HepG2 (cell line): ENCODE data around the gene ZG16. TPM values are rescaled to one million over a fixed set of nuclear protein-coding genes. Genes with fewer than 3 reads are reported as not detected.

Source experiments
- BRCA1 ChIP-seq: sonication (generic); formaldehyde crosslinking; IDR thresholded peaks from 2 replicates; pipeline ENCODE4 v1.4.0; 2020; ENCODE audit warnings: missing genetic modification reagents
- CBX5 ChIP-seq: sonication (generic); formaldehyde crosslinking; IDR thresholded peaks from 2 replicates; pipeline ENCODE4 v1.4.0; 2020; ENCODE audit warnings: missing genetic modification reagents, borderline replicate concordance
- JDP2 ChIP-seq: sonication (generic); formaldehyde crosslinking; IDR thresholded peaks from 2 replicates; pipeline ENCODE4 v1.8.1; 2022; ENCODE audit warnings: missing genetic modification reagents, borderline replicate concordance
- KAT7 ChIP-seq: IDR thresholded peaks from 2 replicates; pipeline ENCODE4 v1.6.1; 2018; ENCODE audit warnings: borderline replicate concordance, missing compliant biosample characterization
- SMAD1 ChIP-seq: sonication (generic); formaldehyde crosslinking; IDR thresholded peaks from 2 replicates; pipeline ENCODE4 v1.4.0; 2020; ENCODE audit warnings: missing genetic modification reagents, low read depth, mild to moderate bottlenecking, borderline replicate concordance
- SSRP1 ChIP-seq: IDR thresholded peaks from 2 replicates; pipeline ENCODE4 v1.6.1; 2016; ENCODE audit warnings: control low read depth
- SYNCRIP ChIP-seq: fragments of 200-400 bp; formaldehyde crosslinking; IDR thresholded peaks from 2 replicates; pipeline ENCODE4 v1.6.1; 2018; ENCODE audit warnings: mild to moderate bottlenecking, low read depth, low read length; ENCODE audit not compliant: insufficient read depth
- TCF12 ChIP-seq, 2 experiments: fragments of 450-650 bp in 1 of 2; sonication (generic) in 1 of 2; formaldehyde crosslinking in 1 of 2; IDR thresholded peaks; 2 replicates each; pipeline versions ENCODE4 v1.6.1 to v1.8.0; 2017 to 2022; ENCODE audit warnings: antibody characterized with exemption in 1 of 2, mild to moderate bottlenecking in 1 of 2, missing genetic modification reagents in 1 of 2, moderate library complexity in 1 of 2
- TEF ChIP-seq: sonication (generic); formaldehyde crosslinking; IDR thresholded peaks from 2 replicates; pipeline ENCODE4 v1.5.0; 2020; ENCODE audit warnings: missing genetic modification reagents
- XRCC5 ChIP-seq: fragments of 200-400 bp; formaldehyde crosslinking; optimal IDR thresholded peaks from 2 replicates; pipeline ENCODE3; 2017; ENCODE audit warnings: mild to moderate bottlenecking, low read length
- ZBTB1 ChIP-seq: sonication (generic); formaldehyde crosslinking; IDR thresholded peaks from 2 replicates; pipeline ENCODE4 v1.4.0; 2020; ENCODE audit warnings: missing genetic modification reagents, borderline replicate concordance
- ZFP41 ChIP-seq: sonication (generic); formaldehyde crosslinking; IDR thresholded peaks from 2 replicates; pipeline ENCODE4 v1.4.0; 2020; ENCODE audit warnings: mild to moderate bottlenecking, missing genetic modification reagents, borderline replicate concordance
- ZNF367 ChIP-seq: sonication (generic); formaldehyde crosslinking; IDR thresholded peaks from 2 replicates; pipeline ENCODE4 v1.4.0; 2020; ENCODE audit warnings: missing genetic modification reagents, borderline replicate concordance
- ZNF513 ChIP-seq: sonication (generic); formaldehyde crosslinking; conservative IDR thresholded peaks from 2 replicates; pipeline ENCODE4 v1.5.0; 2020; ENCODE audit warnings: missing genetic modification reagents
- ZNF556 ChIP-seq: sonication (generic); formaldehyde crosslinking; IDR thresholded peaks from 2 replicates; pipeline ENCODE4 v1.4.0; 2020; ENCODE audit warnings: mild to moderate bottlenecking, missing genetic modification reagents, borderline replicate concordance
- ZNF570 ChIP-seq: sonication (generic); formaldehyde crosslinking; IDR thresholded peaks from 2 replicates; pipeline ENCODE4 v1.4.0; 2020; ENCODE audit warnings: mild to moderate bottlenecking, missing genetic modification reagents, borderline replicate concordance
- ZNF598 ChIP-seq: sonication (generic); formaldehyde crosslinking; IDR thresholded peaks from 2 replicates; pipeline ENCODE4 v1.5.1; 2020; ENCODE audit warnings: mild to moderate bottlenecking, missing genetic modification reagents, borderline replicate concordance
- ZNF781 ChIP-seq: sonication (generic); formaldehyde crosslinking; IDR thresholded peaks from 2 replicates; pipeline ENCODE4 v1.5.1; 2020; ENCODE audit warnings: borderline replicate concordance, mild to moderate bottlenecking, missing genetic modification reagents; ENCODE audit errors: not compliant biosample characterization
- polyA plus RNA-seq, 8 experiments: library from polyadenylated mRNA; depleted of rRNA in 3 of 8; stranded (reverse) in 7 of 8; unstranded in 1 of 8; fragments of >200 nt; fragmentation: Illumina TruSeq in 4 of 8; extraction: Trizol in 4 of 8; gene quantifications; 2 replicates each; pipeline versions ENCODE4 v1.2.1 to v1.2.3, GENCODE V29; 2011 to 2016; ENCODE audit warnings: low read depth in 4 of 8, missing spikeins in 1 of 8, mixed read lengths in 1 of 8; ENCODE audit not compliant: insufficient read depth in 1 of 8
- total RNA-seq, 5 experiments: library from RNA; depleted of rRNA; stranded (reverse); fragments of >200 nt; fragmentation: Illumina TruSeq; extraction: Trizol; gene quantifications; 2 replicates each; pipeline ENCODE4 v1.2.3, GENCODE V29; 2016; ENCODE audit warnings: low read depth in 1 of 5
- TF ChIP-seq, protein P1 (sequence below): sonication (generic); formaldehyde crosslinking; IDR thresholded peaks from 2 replicates; pipeline ENCODE4 v1.4.0; 2020; ENCODE audit warnings: low read depth, missing genetic modification reagents
- TF ChIP-seq, protein P2 (sequence below): sonication (generic); formaldehyde crosslinking; IDR thresholded peaks from 2 replicates; pipeline ENCODE4 v1.9.0; 2021; ENCODE audit warnings: missing genetic modification reagents, mild to moderate bottlenecking, borderline replicate concordance

Gene ZG16
- total and polyA plus RNA-seq, 2 of the 13 experiments (the other 11 are each of a cell fraction or from before 2014, with no cell fraction given) = 0.04 to 0.07 TPM

GRCh38 chr16:29815793-29816693, 38.0 kb downstream of the ZG16 start, which contains the start of gene PAGR1 (continued):
- TF ChIP-seq ZNF556 = peak; percentile 92
- peak; percentile 94; the same call in 1 of the 2 replicates for TF ChIP-seq BRCA1 (CRISPR knock-in tag)
- TF ChIP-seq, protein P1, sequence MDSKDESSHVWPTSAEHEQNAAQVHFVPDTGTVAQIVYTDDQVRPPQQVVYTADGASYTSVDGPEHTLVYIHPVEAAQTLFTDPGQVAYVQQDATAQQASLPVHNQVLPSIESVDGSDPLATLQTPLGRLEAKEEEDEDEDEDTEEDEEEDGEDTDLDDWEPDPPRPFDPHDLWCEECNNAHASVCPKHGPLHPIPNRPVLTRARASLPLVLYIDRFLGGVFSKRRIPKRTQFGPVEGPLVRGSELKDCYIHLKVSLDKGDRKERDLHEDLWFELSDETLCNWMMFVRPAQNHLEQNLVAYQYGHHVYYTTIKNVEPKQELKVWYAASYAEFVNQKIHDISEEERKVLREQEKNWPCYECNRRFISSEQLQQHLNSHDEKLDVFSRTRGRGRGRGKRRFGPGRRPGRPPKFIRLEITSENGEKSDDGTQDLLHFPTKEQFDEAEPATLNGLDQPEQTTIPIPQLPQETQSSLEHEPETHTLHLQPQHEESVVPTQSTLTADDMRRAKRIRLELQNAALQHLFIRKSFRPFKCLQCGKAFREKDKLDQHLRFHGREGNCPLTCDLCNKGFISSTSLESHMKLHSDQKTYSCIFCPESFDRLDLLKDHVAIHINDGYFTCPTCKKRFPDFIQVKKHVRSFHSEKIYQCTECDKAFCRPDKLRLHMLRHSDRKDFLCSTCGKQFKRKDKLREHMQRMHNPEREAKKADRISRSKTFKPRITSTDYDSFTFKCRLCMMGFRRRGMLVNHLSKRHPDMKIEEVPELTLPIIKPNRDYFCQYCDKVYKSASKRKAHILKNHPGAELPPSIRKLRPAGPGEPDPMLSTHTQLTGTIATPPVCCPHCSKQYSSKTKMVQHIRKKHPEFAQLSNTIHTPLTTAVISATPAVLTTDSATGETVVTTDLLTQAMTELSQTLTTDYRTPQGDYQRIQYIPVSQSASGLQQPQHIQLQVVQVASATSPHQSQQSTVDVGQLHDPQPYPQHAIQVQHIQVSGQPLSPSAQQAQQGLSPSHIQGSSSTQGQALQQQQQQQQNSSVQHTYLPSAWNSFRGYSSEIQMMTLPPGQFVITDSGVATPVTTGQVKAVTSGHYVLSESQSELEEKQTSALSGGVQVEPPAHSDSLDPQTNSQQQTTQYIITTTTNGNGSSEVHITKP (CRISPR knock-in tag) = peak; percentile 89
- 0 out of 2 replicates have a peak, but pooled peaks have one; percentile 18 for TF ChIP-seq ZNF513 (CRISPR knock-in tag)
- no peak for TF ChIP-seq ZBTB1
- no peak for TF ChIP-seq SYNCRIP
- no peak; the same call in 1 of the 2 replicates for TF ChIP-seq ZNF570
- no peak for TF ChIP-seq TEF (CRISPR knock-in tag)
- peak; percentile 19; the same call in 1 of the 2 replicates for TF ChIP-seq ZFP41
- peak; percentile 90 for TF ChIP-seq ZNF781 (CRISPR knock-in tag)
- peak; percentile 66; the same call in 1 of the 2 replicates for TF ChIP-seq KAT7
- no peak for TF ChIP-seq ZNF367 (CRISPR knock-in tag)
- TF ChIP-seq, protein P2, sequence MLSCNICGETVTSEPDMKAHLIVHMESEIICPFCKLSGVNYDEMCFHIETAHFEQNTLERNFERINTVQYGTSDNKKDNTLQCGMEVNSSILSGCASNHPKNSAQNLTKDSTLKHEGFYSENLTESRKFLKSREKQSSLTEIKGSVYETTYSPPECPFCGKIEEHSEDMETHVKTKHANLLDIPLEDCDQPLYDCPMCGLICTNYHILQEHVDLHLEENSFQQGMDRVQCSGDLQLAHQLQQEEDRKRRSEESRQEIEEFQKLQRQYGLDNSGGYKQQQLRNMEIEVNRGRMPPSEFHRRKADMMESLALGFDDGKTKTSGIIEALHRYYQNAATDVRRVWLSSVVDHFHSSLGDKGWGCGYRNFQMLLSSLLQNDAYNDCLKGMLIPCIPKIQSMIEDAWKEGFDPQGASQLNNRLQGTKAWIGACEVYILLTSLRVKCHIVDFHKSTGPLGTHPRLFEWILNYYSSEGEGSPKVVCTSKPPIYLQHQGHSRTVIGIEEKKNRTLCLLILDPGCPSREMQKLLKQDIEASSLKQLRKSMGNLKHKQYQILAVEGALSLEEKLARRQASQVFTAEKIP (CRISPR knock-in tag) = no peak
- peak; percentile 69 for TF ChIP-seq SSRP1
- TF ChIP-seq XRCC5 = peak; percentile 97
- TF ChIP-seq JDP2 (CRISPR knock-in tag) = no peak
- peak; percentile 96; the same call in 1 of the 2 replicates for TF ChIP-seq SMAD1 (CRISPR knock-in tag)
- TF ChIP-seq CBX5 (CRISPR knock-in tag) = peak; percentile 70
- peak; percentile 95 for TF ChIP-seq ZNF598 (CRISPR knock-in tag)
- no peak for TF ChIP-seq TCF12 (IDR thresholded peaks at IDR 0.05)
- peak; percentile 70; the same call in 1 of the 2 replicates for TF ChIP-seq TCF12 (CRISPR knock-in tag; IDR thresholded peaks at IDR 0.05)
